ENCODE results near the gene ERICH4. TPM values are rescaled to one million over a fixed set of nuclear protein-coding genes. Genes with fewer than 3 reads are reported as not detected.
A peak's percentile ranks its signal among the peaks of the same experiment; 100 is the strongest.

Gene ERICH4
- total and polyA plus RNA-seq, 2 of the 13 experiments (the other 11 are each of a cell fraction or from before 2014, with no cell fraction given) = 0.40 to 0.64 TPM

- TF ChIP-seq ZNF18 (CRISPR knock-in tag; IDR thresholded peaks at IDR 0.05; ENCODE audit: insufficient replicate concordance) (peak; percentile 14), MXD4 (CRISPR knock-in tag; IDR thresholded peaks at IDR 0.05) (peak; percentile 76; the same call in 1 of the 2 replicates), ZNF670 (CRISPR knock-in tag; IDR thresholded peaks at IDR 0.05; ENCODE audit: borderline replicate concordance) (no peak), ZFP36L1 (CRISPR knock-in tag; IDR thresholded peaks at IDR 0.05) (peak; percentile 89), THAP7 (CRISPR knock-in tag; IDR thresholded peaks at IDR 0.05) (no peak; the same call in 1 of the 2 replicates), GMEB1 (CRISPR knock-in tag; IDR thresholded peaks at IDR 0.05; ENCODE audit: borderline replicate concordance) (peak; percentile 88), ZNF567 (CRISPR knock-in tag; IDR thresholded peaks at IDR 0.05; ENCODE audit: borderline replicate concordance) (0 out of 2 replicates have a peak, but pooled peaks have one; percentile 26), SP1 (IDR thresholded peaks at IDR 0.05) (no peak), SP1 (CRISPR knock-in tag; IDR thresholded peaks at IDR 0.05) (peak; percentile 79; the same call in 1 of the 2 replicates), DDIT3 (CRISPR knock-in tag; IDR thresholded peaks at IDR 0.05) (no peak), TFE3 (CRISPR knock-in tag; IDR thresholded peaks at IDR 0.05) (0 out of 2 replicates have a peak, but pooled peaks have one; percentile 50), MTERF4 (CRISPR knock-in tag; IDR thresholded peaks at IDR 0.05) (no peak), SP5 (CRISPR knock-in tag; IDR thresholded peaks at IDR 0.05; ENCODE audit: borderline replicate concordance, low read depth) (peak; percentile 47; the same call in 1 of the 2 replicates), ZHX1 (CRISPR knock-in tag; IDR thresholded peaks at IDR 0.05; ENCODE audit: low read depth) (peak; percentile 78; the same call in 1 of the 2 replicates), POGZ (CRISPR knock-in tag; IDR thresholded peaks at IDR 0.05) (peak; percentile 70; the same call in 1 of the 2 replicates), ZBTB38 (CRISPR knock-in tag; IDR thresholded peaks at IDR 0.05) (peak; percentile 40; the same call in 1 of the 2 replicates), ZNF337 (CRISPR knock-in tag; IDR thresholded peaks at IDR 0.05; ENCODE audit: borderline replicate concordance, low read depth) (peak; percentile 82; the same call in 1 of the 2 replicates), ZNF616 (CRISPR knock-in tag; IDR thresholded peaks at IDR 0.05; ENCODE audit: low read depth) (no peak)
These were observed 3.3 kb upstream of the ERICH4 start, which contains the start of gene DMAC2 (continued) for GRCh38 chr19:41439441-41440222.

Measured in HepG2 (cell line).